HepG2 (cell line): ENCODE data around the gene IFT22. TPM values are rescaled to one million over a fixed set of nuclear protein-coding genes. Genes with fewer than 3 reads are reported as not detected.

ENCODE experiments used
- AKAP8 ChIP-seq: sonication (generic); formaldehyde crosslinking; IDR thresholded peaks from 2 replicates; pipeline ENCODE4 v1.5.1; 2020; ENCODE audit warnings: mild to moderate bottlenecking, missing genetic modification reagents
- ARID2 ChIP-seq: sonication (generic); formaldehyde crosslinking; IDR thresholded peaks from 2 replicates; pipeline ENCODE4 v1.8.1; 2022; ENCODE audit warnings: mild to moderate bottlenecking, missing genetic modification reagents, borderline replicate concordance
- NFIC ChIP-seq: IDR thresholded peaks from 2 replicates; pipeline ENCODE4 v1.6.1; 2012; ENCODE audit warnings: mild to moderate bottlenecking, low read length, inconsistent platforms
- PHF21A ChIP-seq: sonication (generic); formaldehyde crosslinking; IDR thresholded peaks from 2 replicates; pipeline ENCODE4 v1.5.0; 2020; ENCODE audit warnings: mild to moderate bottlenecking, missing genetic modification reagents
- RBFOX2 ChIP-seq: fragments of 200-400 bp; formaldehyde crosslinking; IDR thresholded peaks from 2 replicates; pipeline ENCODE4 v1.6.1; 2017; ENCODE audit warnings: low read depth, mild to moderate bottlenecking, low read length
- RXRB ChIP-seq: IDR thresholded peaks from 2 replicates; pipeline ENCODE4 v1.6.1; 2016; ENCODE audit warnings: borderline replicate concordance, missing genetic modification reagents, missing compliant biosample characterization
- XRCC5 ChIP-seq: fragments of 200-400 bp; formaldehyde crosslinking; optimal IDR thresholded peaks from 2 replicates; pipeline ENCODE3; 2017; ENCODE audit warnings: mild to moderate bottlenecking, low read length
- ZNF670 ChIP-seq: sonication (generic); formaldehyde crosslinking; IDR thresholded peaks from 2 replicates; pipeline ENCODE4 v1.8.0; 2022; ENCODE audit warnings: mild to moderate bottlenecking, missing genetic modification reagents, borderline replicate concordance
- polyA plus RNA-seq, 8 experiments: library from polyadenylated mRNA; depleted of rRNA in 3 of 8; stranded (reverse) in 7 of 8; unstranded in 1 of 8; fragments of >200 nt; fragmentation: Illumina TruSeq in 4 of 8; extraction: Trizol in 4 of 8; gene quantifications; 2 replicates each; pipeline versions ENCODE4 v1.2.1 to v1.2.3, GENCODE V29; 2011 to 2016; ENCODE audit warnings: low read depth in 4 of 8, missing spikeins in 1 of 8, mixed read lengths in 1 of 8; ENCODE audit not compliant: insufficient read depth in 1 of 8
- total RNA-seq, 5 experiments: library from RNA; depleted of rRNA; stranded (reverse); fragments of >200 nt; fragmentation: Illumina TruSeq; extraction: Trizol; gene quantifications; 2 replicates each; pipeline ENCODE4 v1.2.3, GENCODE V29; 2016; ENCODE audit warnings: low read depth in 1 of 5
- TF ChIP-seq, protein P1 (sequence below): sonication (generic); formaldehyde crosslinking; IDR thresholded peaks from 2 replicates; pipeline ENCODE4 v1.9.0; 2022; ENCODE audit warnings: missing genetic modification reagents, mild to moderate bottlenecking, borderline replicate concordance
- TF ChIP-seq, protein P2 (sequence below): IDR thresholded peaks from 2 replicates; pipeline ENCODE4 v1.6.1; 2016; ENCODE audit warnings: mild to moderate bottlenecking
- TF ChIP-seq, protein P3 (sequence below): sonication (generic); formaldehyde crosslinking; IDR thresholded peaks from 2 replicates; pipeline ENCODE4 v1.9.0; 2021; ENCODE audit warnings: mild to moderate bottlenecking, missing genetic modification reagents
- TF ChIP-seq, protein P4 (sequence below): sonication (generic); formaldehyde crosslinking; IDR thresholded peaks from 2 replicates; pipeline ENCODE4 v1.5.0; 2020; ENCODE audit warnings: missing genetic modification reagents
- TF ChIP-seq, protein P5 (sequence below): sonication (generic); formaldehyde crosslinking; IDR thresholded peaks from 2 replicates; pipeline ENCODE4 v1.5.1; 2020; ENCODE audit warnings: missing genetic modification reagents, mild to moderate bottlenecking, borderline replicate concordance
- TF ChIP-seq, protein P6 (sequence below): sonication (generic); formaldehyde crosslinking; IDR thresholded peaks from 2 replicates; pipeline ENCODE4 v1.9.0; 2022; ENCODE audit warnings: low read depth, missing genetic modification reagents

The IFT22 gene
- total and polyA plus RNA-seq, 2 of the 13 experiments (the other 11 are each of a cell fraction or from before 2014, with no cell fraction given) = 8.9 to 14.5 TPM

DNA sequence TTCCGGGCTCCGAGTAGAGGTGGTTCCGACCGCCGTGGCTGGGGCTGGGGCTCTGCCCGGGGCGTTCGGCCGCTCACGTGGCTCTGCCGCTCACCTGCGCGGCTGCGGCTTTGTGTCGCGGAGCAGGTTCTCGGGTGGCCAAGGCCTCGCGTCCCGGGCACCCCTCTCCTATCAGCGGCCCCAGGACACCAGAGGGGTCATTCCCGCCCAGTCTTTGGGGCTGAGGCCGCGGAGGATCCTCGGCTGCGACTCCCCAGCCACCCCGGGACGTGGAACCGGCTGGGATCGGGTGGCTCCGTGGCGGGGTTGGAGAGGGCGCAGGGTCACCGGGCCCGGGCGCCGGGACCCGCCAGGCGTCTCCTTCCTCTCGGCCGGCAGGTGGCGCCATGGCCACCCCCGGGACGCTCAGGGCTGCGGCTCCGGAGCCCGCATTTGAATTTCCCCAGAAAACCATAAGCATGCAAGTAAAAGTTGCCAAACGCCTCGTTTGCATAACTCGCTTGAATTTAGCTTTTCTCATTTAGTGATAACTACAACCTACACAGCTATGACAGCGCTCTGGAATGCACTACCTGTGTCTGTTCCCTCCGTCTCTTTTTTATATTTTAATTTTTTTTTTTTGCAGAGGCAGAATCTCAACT, 42.2 kb upstream of the IFT22 start (continued):
- TF ChIP-seq, protein P1, sequence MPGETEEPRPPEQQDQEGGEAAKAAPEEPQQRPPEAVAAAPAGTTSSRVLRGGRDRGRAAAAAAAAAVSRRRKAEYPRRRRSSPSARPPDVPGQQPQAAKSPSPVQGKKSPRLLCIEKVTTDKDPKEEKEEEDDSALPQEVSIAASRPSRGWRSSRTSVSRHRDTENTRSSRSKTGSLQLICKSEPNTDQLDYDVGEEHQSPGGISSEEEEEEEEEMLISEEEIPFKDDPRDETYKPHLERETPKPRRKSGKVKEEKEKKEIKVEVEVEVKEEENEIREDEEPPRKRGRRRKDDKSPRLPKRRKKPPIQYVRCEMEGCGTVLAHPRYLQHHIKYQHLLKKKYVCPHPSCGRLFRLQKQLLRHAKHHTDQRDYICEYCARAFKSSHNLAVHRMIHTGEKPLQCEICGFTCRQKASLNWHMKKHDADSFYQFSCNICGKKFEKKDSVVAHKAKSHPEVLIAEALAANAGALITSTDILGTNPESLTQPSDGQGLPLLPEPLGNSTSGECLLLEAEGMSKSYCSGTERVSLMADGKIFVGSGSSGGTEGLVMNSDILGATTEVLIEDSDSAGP (CRISPR knock-in tag) = peak; percentile 47; the same call in 1 of the 2 replicates
- TF ChIP-seq ZNF670 = no peak
- TF ChIP-seq PHF21A (CRISPR knock-in tag) = 0 out of 2 replicates have a peak, but pooled peaks have one; percentile 20
- TF ChIP-seq RXRB (CRISPR knock-in tag) = peak; percentile 41; the same call in 1 of the 2 replicates
- TF ChIP-seq, protein P2, sequence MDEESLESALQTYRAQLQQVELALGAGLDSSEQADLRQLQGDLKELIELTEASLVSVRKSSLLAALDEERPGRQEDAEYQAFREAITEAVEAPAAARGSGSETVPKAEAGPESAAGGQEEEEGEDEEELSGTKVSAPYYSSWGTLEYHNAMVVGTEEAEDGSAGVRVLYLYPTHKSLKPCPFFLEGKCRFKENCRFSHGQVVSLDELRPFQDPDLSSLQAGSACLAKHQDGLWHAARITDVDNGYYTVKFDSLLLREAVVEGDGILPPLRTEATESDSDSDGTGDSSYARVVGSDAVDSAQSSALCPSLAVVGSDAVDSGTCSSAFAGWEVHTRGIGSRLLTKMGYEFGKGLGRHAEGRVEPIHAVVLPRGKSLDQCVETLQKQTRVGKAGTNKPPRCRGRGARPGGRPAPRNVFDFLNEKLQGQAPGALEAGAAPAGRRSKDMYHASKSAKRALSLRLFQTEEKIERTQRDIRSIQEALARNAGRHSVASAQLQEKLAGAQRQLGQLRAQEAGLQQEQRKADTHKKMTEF (CRISPR knock-in tag) = peak; percentile 79
- no peak for TF ChIP-seq NFIC
- TF ChIP-seq, protein P3, sequence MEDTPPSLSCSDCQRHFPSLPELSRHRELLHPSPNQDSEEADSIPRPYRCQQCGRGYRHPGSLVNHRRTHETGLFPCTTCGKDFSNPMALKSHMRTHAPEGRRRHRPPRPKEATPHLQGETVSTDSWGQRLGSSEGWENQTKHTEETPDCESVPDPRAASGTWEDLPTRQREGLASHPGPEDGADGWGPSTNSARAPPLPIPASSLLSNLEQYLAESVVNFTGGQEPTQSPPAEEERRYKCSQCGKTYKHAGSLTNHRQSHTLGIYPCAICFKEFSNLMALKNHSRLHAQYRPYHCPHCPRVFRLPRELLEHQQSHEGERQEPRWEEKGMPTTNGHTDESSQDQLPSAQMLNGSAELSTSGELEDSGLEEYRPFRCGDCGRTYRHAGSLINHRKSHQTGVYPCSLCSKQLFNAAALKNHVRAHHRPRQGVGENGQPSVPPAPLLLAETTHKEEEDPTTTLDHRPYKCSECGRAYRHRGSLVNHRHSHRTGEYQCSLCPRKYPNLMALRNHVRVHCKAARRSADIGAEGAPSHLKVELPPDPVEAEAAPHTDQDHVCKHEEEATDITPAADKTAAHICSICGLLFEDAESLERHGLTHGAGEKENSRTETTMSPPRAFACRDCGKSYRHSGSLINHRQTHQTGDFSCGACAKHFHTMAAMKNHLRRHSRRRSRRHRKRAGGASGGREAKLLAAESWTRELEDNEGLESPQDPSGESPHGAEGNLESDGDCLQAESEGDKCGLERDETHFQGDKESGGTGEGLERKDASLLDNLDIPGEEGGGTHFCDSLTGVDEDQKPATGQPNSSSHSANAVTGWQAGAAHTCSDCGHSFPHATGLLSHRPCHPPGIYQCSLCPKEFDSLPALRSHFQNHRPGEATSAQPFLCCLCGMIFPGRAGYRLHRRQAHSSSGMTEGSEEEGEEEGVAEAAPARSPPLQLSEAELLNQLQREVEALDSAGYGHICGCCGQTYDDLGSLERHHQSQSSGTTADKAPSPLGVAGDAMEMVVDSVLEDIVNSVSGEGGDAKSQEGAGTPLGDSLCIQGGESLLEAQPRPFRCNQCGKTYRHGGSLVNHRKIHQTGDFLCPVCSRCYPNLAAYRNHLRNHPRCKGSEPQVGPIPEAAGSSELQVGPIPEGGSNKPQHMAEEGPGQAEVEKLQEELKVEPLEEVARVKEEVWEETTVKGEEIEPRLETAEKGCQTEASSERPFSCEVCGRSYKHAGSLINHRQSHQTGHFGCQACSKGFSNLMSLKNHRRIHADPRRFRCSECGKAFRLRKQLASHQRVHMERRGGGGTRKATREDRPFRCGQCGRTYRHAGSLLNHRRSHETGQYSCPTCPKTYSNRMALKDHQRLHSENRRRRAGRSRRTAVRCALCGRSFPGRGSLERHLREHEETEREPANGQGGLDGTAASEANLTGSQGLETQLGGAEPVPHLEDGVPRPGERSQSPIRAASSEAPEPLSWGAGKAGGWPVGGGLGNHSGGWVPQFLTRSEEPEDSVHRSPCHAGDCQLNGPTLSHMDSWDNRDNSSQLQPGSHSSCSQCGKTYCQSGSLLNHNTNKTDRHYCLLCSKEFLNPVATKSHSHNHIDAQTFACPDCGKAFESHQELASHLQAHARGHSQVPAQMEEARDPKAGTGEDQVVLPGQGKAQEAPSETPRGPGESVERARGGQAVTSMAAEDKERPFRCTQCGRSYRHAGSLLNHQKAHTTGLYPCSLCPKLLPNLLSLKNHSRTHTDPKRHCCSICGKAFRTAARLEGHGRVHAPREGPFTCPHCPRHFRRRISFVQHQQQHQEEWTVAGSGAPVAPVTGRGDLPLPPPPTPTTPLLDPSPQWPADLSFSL (CRISPR knock-in tag) = no peak
- TF ChIP-seq, protein P4, sequence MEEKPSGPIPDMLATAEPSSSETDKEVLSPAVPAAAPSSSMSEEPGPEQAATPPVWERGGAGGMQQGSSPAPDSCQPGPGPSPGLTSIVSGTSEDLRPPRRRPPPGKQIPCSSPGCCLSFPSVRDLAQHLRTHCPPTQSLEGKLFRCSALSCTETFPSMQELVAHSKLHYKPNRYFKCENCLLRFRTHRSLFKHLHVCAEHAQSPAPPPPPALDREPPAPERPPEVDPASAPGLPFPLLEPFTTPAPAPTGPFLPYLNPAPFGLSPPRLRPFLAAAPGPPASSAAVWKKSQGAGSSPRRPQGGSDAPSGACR (CRISPR knock-in tag) = 0 out of 2 replicates have a peak, but pooled peaks have one; percentile 45
- TF ChIP-seq, protein P5, sequence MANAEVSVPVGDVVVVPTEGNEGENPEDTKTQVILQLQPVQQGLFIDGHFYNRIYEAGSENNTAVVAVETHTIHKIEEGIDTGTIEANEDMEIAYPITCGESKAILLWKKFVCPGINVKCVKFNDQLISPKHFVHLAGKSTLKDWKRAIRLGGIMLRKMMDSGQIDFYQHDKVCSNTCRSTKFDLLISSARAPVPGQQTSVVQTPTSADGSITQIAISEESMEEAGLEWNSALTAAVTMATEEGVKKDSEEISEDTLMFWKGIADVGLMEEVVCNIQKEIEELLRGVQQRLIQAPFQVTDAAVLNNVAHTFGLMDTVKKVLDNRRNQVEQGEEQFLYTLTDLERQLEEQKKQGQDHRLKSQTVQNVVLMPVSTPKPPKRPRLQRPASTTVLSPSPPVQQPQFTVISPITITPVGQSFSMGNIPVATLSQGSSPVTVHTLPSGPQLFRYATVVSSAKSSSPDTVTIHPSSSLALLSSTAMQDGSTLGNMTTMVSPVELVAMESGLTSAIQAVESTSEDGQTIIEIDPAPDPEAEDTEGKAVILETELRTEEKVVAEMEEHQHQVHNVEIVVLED (CRISPR knock-in tag) = 0 out of 2 replicates have a peak, but pooled peaks have one; percentile 24
- peak; percentile 82 for TF ChIP-seq XRCC5
- TF ChIP-seq ARID2 (CRISPR knock-in tag) = no peak
- TF ChIP-seq RBFOX2 = peak; percentile 91
- TF ChIP-seq, protein P6, sequence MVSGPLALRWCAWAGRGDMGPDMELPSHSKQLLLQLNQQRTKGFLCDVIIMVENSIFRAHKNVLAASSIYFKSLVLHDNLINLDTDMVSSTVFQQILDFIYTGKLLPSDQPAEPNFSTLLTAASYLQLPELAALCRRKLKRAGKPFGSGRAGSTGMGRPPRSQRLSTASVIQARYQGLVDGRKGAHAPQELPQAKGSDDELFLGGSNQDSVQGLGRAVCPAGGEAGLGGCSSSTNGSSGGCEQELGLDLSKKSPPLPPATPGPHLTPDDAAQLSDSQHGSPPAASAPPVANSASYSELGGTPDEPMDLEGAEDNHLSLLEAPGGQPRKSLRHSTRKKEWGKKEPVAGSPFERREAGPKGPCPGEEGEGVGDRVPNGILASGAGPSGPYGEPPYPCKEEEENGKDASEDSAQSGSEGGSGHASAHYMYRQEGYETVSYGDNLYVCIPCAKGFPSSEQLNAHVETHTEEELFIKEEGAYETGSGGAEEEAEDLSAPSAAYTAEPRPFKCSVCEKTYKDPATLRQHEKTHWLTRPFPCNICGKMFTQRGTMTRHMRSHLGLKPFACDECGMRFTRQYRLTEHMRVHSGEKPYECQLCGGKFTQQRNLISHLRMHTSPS (CRISPR knock-in tag) = no peak
- TF ChIP-seq AKAP8 (CRISPR knock-in tag) = no peak
